Measurements from ENCODE around the gene NQO2.
"Not testable (repeated sequence)": the region's sequence is repeated elsewhere in the genome, so short reads cannot be mapped to it uniquely, and the experiment has no call there.

Gene NQO2

DNA sequence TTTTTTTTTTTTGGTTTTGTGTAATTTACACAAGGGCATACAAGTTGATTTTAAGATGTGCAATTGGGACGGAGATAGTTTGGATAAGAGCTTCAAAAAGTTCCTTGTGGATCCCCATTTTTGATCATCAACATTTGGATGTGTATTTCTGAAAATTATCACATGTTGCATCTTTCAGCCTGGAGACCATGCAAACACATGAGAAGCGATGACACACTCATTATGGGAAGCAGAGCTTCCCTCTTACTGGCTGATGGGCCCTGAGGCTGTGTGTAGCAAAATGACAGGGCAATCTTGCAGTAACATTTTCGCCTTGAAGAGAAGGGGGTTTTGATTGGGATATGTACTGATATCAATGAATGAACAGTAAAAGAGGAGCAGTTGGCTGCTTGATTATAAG lies 46.6 kb downstream of the NQO2 start:
- TF ChIP-seq, protein P1, sequence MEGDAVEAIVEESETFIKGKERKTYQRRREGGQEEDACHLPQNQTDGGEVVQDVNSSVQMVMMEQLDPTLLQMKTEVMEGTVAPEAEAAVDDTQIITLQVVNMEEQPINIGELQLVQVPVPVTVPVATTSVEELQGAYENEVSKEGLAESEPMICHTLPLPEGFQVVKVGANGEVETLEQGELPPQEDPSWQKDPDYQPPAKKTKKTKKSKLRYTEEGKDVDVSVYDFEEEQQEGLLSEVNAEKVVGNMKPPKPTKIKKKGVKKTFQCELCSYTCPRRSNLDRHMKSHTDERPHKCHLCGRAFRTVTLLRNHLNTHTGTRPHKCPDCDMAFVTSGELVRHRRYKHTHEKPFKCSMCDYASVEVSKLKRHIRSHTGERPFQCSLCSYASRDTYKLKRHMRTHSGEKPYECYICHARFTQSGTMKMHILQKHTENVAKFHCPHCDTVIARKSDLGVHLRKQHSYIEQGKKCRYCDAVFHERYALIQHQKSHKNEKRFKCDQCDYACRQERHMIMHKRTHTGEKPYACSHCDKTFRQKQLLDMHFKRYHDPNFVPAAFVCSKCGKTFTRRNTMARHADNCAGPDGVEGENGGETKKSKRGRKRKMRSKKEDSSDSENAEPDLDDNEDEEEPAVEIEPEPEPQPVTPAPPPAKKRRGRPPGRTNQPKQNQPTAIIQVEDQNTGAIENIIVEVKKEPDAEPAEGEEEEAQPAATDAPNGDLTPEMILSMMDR (conservative IDR thresholded peaks at IDR 0.05; ENCODE audit: low read depth, low read length): no peak
- no peak for DNase-seq (ENCODE audit: low read depth)
- no peak overlapping the region for H3K4me3 ChIP-seq (ENCODE audit: low read length)

- not testable (repeated sequence) for H3K4me3 ChIP-seq (ENCODE audit: low read length); DNase-seq (ENCODE audit: low read depth)
These were observed 48.3 kb downstream of the NQO2 start for GRCh38 chr6:3048009-3048408.

- TF ChIP-seq, protein P1 (conservative IDR thresholded peaks at IDR 0.05; ENCODE audit: low read depth, low read length): no peak
- H3K4me3 ChIP-seq (ENCODE audit: low read length): no peak overlapping the region
- DNase-seq (ENCODE audit: low read depth): no peak
These were observed 53.0 kb downstream of the NQO2 start for GRCh38 chr6:3052481-3053230.

GRCh38 chr6:3053231-3053508 lies 53.5 kb downstream of the NQO2 start:
- H3K4me3 ChIP-seq (ENCODE audit: low read length): peak overlapping the region; percentile 41
- TF ChIP-seq, protein P1 (conservative IDR thresholded peaks at IDR 0.05; ENCODE audit: low read depth, low read length): no peak
- no peak for DNase-seq (ENCODE audit: low read depth)

DNA sequence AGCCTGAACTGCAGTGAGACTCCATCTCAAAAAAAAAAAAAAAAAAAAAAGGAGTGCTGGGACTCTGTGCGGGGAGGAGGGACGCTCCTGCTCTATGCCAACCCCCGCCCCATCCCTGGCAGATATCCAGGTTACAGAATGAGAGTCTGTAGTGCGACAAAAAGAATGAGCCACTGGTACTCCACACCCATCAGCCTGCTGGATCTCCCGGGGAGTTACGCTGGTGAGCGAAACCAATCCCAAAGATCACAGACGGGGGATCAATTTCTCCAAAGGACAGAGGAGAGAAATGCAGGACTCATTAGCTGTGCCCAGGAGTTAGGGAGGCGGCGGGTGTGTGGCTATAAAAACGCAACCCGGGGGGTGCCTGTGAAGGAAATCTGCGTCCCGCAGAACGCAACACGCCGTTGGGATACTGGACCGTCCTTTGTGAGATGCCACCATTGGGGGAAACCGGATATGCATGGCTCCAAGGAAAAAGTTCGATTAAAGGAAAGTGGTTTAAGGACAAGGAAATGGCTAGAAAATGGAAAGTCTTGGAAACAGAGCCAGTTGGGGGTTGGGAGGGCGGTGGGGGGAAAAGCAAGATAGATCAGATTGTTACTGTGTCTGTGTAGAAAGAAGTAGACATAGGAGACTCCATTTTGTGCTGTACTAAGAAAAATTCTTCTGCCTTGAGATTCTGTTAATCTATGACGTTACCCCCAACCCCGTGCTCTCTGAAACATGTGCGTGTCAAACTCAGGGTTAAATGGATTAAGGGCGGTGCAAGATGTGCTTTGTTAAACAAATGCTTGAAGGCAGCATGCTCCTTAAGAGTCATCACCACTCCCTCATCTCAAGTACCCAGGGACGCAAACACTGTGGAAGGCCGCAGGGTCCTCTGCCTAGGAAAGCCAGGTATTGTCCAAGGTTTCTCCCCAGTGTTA lies 54.8 kb downstream of the NQO2 start:
- DNase-seq (ENCODE audit: low read depth): not testable (repeated sequence)

GRCh38 chr6:3055158-3055499 lies 55.4 kb downstream of the NQO2 start:
- not testable (repeated sequence) for H3K4me3 ChIP-seq (ENCODE audit: low read length); DNase-seq (ENCODE audit: low read depth)

More for the DNA sequence above, 54.8 kb downstream of the NQO2 start:
- peak overlapping the region; percentile 39 for H3K4me3 ChIP-seq (ENCODE audit: low read length)

DNA sequence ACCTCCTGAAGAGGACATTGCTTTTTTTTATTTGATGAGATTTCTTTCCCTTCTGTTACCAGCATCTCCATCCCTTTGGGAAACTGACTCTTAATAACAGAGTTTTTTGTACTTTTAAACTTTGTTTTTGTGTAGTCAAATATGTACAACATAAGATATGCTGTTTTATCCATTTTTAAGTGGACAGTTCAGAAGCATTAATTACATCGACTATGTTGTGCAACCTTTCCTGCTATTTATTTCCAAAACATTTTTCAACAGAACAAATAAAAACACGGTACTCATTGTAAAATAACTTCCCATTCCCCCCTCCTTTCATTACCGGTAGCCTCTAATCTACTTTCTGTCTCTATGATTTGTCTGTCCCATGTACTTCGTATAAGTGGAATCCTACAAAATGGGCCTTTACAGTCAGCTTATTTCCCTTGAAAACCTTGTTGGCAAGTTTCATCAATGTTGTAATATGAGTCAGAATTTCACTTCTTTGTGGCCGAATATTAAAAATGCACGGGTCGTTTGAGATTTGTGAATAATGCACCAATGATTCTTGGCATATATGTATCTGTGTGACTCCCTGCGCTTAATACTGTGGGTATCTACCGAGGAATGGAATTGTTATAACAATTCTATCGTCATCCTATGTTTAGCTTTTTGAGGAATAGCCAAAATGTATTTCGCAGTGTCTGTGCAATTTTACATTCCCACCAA lies 57.5 kb downstream of the NQO2 start:
- H3K4me3 ChIP-seq (ENCODE audit: low read length): no peak overlapping the region
- TF ChIP-seq, protein P1 (conservative IDR thresholded peaks at IDR 0.05; ENCODE audit: low read depth, low read length): no peak
- no peak for DNase-seq (ENCODE audit: low read depth)

- no peak overlapping the region for H3K4me3 ChIP-seq (ENCODE audit: low read length)
- TF ChIP-seq, protein P1 (conservative IDR thresholded peaks at IDR 0.05; ENCODE audit: low read depth, low read length): no peak
- no peak for DNase-seq (ENCODE audit: low read depth)
These were observed 59.3 kb downstream of the NQO2 start for GRCh38 chr6:3058957-3059356.

DNA sequence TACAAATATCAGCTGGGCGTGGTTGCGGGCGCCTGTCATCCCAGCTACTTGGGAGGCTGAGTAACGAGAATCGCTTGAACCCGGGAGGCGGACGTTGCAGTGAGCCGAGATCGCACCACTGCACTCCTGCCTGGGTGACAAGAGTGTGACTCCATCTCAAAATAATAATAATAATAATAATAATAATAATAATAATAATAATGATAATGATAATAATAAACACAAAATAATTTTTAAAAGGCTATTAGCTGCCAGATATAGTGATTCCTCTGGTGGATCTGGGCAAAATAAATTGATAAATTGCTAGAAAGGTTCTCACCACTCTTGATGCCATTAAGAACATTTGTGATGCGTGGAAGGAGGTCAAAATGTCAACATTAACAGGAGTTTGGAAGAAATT lies 60.4 kb downstream of the NQO2 start:
- not testable (repeated sequence) for H3K4me3 ChIP-seq (ENCODE audit: low read length); DNase-seq (ENCODE audit: low read depth)
